Activated gamma-delta T cell (primary cell): ENCODE data around the gene UBAC2.

Experiments
- DNase-seq: peaks from one replicate; lab custom pipeline; 2025; lab: John Stamatoyannopoulos, UW

UBAC2 gene

GRCh38 chr13:99311748-99312492 is 111.3 kb downstream of the UBAC2 start:
- no peak for DNase-seq

GRCh38 chr13:99312493-99312883 is 111.8 kb downstream of the UBAC2 start:
- DNase-seq, result no peak

GRCh38 chr13:99313501-99313900 is 112.8 kb downstream of the UBAC2 start:
- no peak for DNase-seq

GRCh38 chr13:99313941-99314340 is 113.3 kb downstream of the UBAC2 start:
- no peak for DNase-seq

GRCh38 chr13:99314640-99315176 is 114.1 kb downstream of the UBAC2 start:
- DNase-seq, result no peak

- no peak for DNase-seq
Observed at GRCh38 chr13:99315186-99315585, 114.5 kb downstream of the UBAC2 start.

GRCh38 chr13:99316224-99316623 is 115.6 kb downstream of the UBAC2 start:
- no peak for DNase-seq

GRCh38 chr13:99316657-99317256 is 116.1 kb downstream of the UBAC2 start:
- no peak for DNase-seq

GRCh38 chr13:99320693-99321481 is 120.2 kb downstream of the UBAC2 start:
- DNase-seq, result no peak

- DNase-seq, result no peak
Observed at GRCh38 chr13:99321709-99322108, 121.1 kb downstream of the UBAC2 start.

GRCh38 chr13:99322297-99323103 is 121.8 kb downstream of the UBAC2 start:
- no peak for DNase-seq

- DNase-seq, result no peak
Observed at GRCh38 chr13:99323488-99323887, 122.8 kb downstream of the UBAC2 start.

- no peak for DNase-seq
Observed at GRCh38 chr13:99326012-99326411, 125.4 kb downstream of the UBAC2 start.

GRCh38 chr13:99327126-99327525 is 126.5 kb downstream of the UBAC2 start:
- DNase-seq, result no peak

GRCh38 chr13:99327761-99328160 is 127.1 kb downstream of the UBAC2 start:
- no peak for DNase-seq

- no peak for DNase-seq
Observed at GRCh38 chr13:99329477-99329876, 128.8 kb downstream of the UBAC2 start.

- no peak for DNase-seq
Observed at GRCh38 chr13:99330942-99331341, 130.3 kb downstream of the UBAC2 start.

- DNase-seq, result no peak
Observed at GRCh38 chr13:99331881-99332293, 131.2 kb downstream of the UBAC2 start.

- DNase-seq, result no peak
Observed at GRCh38 chr13:99332456-99332855, 131.8 kb downstream of the UBAC2 start.

- DNase-seq, result no peak
Observed at GRCh38 chr13:99334221-99334620, 133.6 kb downstream of the UBAC2 start.

GRCh38 chr13:99335087-99335486 is 134.4 kb downstream of the UBAC2 start:
- DNase-seq, result no peak

- no peak for DNase-seq
Observed at GRCh38 chr13:99335603-99336002, 134.9 kb downstream of the UBAC2 start.
